ENCODE data around the gene LEMD3.
"Not testable (repeated sequence)": the region's sequence is repeated elsewhere in the genome, so short reads cannot be mapped to it uniquely, and the experiment has no call there.

LEMD3 gene

DNA sequence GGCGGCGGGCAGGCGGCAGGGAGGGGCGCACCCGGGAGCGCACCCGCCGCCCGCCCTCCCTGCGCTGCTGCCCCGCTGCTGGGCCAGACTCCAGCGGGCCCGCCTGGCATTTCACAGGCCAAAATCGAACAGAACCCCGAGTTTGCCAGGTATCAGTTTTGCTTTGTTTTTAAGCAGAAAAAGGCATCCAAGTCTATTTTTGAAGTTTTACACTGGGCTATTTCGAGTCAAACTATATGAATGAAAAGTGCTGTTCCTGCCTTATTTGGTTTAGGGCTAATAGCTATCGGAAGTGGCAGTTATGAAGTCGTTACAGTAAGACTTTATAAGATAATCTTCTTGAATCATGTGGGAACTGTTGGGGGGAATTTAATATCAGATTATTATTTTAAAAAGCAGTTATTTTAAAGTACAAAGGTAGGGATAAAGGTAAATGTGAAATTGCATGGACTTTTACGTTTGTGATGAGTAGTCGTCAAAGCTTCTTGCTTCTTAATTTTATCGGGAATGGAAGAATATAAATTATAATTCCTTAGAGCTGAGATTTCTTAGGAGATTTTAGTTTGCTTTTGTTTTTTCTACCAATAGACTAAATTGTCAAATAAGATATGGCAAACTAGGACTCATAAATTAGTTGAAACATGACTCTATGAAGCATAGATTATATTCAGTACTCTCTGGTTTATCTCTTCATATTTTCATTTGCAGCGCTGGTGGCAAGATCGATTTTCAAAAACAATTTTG is 110.2 kb downstream of the LEMD3 start:
- DNase-seq (ENCODE audit: low read depth): no peak

DNA sequence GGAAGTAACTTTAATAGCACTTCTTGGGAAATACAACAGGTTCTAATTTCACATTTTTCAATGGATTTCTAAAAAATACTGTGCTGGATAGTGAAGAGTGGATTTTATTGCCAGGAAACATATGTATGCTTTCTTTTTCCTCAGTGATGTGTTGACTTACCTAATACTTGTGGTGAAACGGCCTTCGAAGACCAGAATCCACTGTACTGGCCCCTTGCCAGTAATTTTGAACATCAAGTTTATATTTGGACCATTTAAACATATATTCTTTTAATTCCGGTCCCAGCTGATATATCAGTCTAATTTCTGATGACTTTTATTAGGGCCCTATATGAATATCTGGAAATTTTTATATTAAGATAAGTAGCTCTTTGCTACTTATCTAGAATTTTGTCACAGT is 110.9 kb downstream of the LEMD3 start:
- DNase-seq (ENCODE audit: low read depth): no peak

DNA sequence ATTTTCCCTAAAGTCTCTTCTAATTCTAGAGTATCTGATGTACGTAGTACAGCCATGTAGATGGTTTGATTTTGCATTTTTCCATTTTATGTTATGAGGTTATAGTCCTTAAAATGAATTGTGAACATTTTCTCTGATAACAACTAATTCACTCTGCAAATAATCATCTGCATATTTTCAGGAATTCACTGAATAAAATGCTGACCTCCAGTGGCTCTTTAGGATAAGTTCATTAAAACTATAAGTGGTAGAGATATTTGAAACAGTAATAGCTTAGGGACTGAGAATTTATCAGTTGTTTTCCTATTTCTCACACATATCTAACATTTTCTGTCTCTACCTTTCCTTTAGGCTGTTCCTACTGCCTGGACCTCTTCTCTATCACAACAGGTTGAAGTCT is 113.5 kb downstream of the LEMD3 start:
- DNase-seq (ENCODE audit: low read depth): no peak

DNA sequence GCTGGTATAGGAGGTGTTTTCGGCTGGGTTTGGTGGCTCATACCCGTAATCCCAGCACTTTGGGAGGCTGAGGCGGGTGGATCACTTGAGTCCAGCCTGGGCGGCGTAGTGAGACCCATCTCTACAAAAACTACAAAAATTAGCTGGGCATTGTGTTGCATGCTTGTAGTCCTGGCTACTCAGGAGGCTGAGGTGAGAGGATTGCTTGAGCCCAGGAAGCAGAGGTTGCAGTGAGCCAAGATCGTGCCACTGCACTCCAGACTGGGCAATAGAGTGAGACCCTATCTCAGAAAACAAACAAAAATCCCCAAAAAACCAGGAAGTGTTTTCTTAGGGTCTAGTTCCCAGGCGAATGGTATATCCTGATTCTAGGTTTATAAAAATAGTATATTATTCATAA is 116.1 kb downstream of the LEMD3 start:
- DNase-seq (ENCODE audit: low read depth): not testable (repeated sequence)

DNA sequence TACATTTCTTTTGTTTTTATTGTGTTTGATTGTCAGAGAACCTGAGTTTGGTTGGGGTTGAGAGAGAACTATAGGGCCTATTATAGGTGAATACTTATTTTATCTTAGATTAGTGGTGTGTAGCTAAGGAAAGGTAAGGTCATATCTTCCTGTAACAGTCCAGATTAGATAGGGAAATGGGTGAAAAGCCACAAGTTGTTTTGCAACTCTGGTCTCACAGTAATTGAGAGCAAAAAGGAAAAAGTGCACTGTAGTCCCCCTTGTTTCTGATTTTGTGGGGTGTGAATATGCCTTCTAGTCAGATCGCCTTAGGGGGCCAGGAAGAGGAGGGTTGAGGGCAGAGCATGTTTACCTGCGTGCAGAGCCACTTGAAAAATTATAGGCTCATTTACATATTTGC is 118.0 kb downstream of the LEMD3 start:
- DNase-seq (ENCODE audit: low read depth): no peak

DNA sequence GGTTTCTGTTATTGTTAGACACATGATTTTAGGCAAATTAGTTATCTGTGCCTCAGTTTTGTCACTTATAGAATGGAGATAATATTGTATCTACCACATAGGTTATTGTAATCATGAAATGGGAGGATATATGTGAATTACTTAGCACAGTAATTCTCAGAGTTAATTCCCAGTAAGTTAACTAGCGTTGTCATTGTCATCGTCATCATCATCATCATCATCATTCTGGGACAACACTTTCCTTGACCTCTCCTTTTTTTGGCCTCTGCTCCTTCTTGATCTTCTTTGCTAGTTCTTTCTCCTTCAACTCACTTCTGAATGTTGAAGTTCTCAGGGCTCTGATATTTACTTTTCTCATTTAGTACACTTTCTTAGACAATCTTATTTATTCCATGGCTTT is 122.9 kb downstream of the LEMD3 start:
- no peak for DNase-seq (ENCODE audit: low read depth)

DNA sequence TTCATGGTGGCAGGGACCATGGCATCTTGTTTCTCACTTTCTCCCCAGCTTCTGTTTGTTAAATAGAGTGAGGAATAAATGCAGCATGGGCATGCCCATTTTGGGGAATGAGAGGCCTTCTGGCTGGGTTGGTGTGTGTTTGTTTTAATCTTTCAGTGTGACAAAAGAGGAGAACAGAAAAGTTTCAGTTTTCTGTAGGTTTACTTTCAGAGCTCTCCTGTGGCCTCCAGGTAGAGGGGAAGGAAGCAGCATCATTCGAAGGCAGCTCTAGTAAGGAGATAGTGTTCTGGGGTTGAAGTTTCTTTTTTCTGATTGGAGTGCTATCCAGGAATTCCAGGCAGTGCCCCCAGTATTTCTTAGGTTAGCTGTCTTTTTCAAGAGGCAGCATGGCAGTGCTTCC is 124.4 kb downstream of the LEMD3 start:
- no peak for DNase-seq (ENCODE audit: low read depth)

DNA sequence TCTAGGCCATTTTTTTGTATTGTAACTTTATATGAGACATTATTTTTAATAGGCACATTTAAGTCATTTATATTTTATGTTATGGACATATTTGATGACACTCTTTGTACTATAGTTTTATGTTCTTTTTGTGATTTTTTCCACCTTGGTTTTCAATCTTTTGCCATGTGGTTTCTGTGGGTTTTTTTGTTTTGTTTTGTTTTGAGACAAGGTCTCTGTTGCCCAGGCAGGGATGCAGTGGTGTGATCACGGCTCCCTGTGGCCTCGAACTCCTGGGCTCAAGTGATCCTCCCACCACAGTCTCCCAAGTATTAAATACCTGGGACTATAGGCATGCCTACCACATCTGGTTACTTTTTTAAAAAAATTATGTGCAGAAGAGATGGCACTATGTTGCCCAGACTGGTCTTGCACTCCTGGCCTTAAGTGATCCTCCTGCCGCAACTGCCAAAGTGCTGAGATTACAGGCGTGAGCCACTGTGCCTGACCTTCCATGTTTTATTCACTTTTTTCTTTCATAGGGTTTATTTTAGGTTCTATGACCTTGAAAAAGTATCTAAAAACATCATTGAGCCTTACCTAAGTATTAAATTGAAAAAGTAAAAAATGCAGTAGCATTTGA is 125.4 kb downstream of the LEMD3 start:
- no peak for DNase-seq (ENCODE audit: low read depth)

DNA sequence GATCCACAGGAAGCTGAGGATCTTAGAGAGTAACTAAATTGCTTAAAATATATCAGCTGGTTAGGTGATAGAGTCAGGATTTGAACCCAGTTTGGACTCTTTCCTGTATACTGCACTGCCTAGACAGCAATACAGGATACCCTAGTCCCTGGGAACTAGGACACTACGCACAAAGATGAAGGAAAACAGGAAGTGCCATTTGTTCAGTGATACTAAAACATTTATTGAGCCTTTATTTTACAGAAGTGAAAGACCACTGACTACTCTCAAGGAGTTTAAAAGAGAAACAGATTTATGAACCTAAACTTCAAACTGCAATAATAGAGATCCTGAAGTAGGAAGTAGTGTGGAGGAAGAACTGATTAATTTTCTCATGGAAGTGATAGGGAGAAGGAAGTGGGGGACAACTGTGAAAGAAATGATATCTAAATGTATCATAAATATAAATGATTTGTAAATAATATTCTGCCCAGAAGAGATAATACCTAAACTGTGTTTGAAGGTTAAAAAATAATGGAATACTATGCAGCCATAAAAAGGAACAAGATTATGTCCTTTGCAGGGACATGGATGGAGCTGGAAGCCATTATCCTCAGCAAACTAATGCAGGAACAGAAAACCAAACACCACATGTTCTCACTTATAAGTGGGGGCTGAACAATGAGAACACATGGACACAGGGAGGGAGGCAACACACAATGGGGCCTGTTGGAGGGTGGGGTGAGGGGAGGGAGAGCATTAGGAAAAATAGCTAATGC is 127.3 kb downstream of the LEMD3 start:
- DNase-seq (ENCODE audit: low read depth): no peak
